Right lobe of liver (tissue), 4 donors: ENCODE measurements around the gene PTPA.

Experiments
- POLR2A ChIP-seq: fragments of 450-650 bp; IDR thresholded peaks from one replicate; pipeline ENCODE4 v1.6.1; 2017; ENCODE audit warnings: antibody characterized with exemption, mild to moderate bottlenecking
- TF ChIP-seq, protein P1 (sequence below), 4 donors: fragments of 200-600 bp in 3 of 4; fragments of 450-650 bp in 1 of 4; IDR thresholded peaks; one replicate each; pipeline versions ENCODE4 v1.5.1 to v1.8.0; 2016 to 2022; ENCODE audit warnings: antibody characterized with exemption in 4 of 4, mild to moderate bottlenecking in 2 of 4
- donor health status: DM: no; HTN: no; CAD: no.
- donor health status: DM: no; HTN: no; CAD: no.
- donor health status: DM: no; HTN: yes; CAD: no.

DNA sequence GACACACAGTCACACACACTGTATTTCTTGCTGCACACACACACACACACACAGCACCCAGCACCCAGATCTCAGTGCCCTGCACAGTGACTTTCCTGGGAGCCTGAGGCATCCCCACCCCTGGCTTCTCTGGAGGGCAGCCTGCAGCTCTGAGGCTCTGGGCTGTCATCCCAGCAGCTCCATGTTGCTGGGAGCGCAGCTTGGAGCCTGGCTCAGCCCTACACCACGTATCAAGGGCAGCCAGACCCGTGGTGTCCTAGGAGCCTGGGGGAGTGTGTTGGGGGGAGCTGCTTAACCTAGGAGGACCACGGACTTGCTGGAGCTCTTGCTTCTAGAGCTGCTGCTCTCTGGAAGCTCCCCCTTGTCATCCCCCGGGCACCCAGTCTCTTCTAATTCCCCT is 61.6 kb downstream of the PTPA start:
- no peak for TF ChIP-seq POLR2A
- TF ChIP-seq, protein P1, sequence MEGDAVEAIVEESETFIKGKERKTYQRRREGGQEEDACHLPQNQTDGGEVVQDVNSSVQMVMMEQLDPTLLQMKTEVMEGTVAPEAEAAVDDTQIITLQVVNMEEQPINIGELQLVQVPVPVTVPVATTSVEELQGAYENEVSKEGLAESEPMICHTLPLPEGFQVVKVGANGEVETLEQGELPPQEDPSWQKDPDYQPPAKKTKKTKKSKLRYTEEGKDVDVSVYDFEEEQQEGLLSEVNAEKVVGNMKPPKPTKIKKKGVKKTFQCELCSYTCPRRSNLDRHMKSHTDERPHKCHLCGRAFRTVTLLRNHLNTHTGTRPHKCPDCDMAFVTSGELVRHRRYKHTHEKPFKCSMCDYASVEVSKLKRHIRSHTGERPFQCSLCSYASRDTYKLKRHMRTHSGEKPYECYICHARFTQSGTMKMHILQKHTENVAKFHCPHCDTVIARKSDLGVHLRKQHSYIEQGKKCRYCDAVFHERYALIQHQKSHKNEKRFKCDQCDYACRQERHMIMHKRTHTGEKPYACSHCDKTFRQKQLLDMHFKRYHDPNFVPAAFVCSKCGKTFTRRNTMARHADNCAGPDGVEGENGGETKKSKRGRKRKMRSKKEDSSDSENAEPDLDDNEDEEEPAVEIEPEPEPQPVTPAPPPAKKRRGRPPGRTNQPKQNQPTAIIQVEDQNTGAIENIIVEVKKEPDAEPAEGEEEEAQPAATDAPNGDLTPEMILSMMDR (IDR thresholded peaks at IDR 0.05) = no peak
